ENCODE data around the gene PLK3. TPM values are rescaled to one million over a fixed set of nuclear protein-coding genes. Genes with fewer than 3 reads are reported as not detected.

The PLK3 gene
- total RNA-seq, 1 experiment from 2014 or later: 3.2 TPM

DNA sequence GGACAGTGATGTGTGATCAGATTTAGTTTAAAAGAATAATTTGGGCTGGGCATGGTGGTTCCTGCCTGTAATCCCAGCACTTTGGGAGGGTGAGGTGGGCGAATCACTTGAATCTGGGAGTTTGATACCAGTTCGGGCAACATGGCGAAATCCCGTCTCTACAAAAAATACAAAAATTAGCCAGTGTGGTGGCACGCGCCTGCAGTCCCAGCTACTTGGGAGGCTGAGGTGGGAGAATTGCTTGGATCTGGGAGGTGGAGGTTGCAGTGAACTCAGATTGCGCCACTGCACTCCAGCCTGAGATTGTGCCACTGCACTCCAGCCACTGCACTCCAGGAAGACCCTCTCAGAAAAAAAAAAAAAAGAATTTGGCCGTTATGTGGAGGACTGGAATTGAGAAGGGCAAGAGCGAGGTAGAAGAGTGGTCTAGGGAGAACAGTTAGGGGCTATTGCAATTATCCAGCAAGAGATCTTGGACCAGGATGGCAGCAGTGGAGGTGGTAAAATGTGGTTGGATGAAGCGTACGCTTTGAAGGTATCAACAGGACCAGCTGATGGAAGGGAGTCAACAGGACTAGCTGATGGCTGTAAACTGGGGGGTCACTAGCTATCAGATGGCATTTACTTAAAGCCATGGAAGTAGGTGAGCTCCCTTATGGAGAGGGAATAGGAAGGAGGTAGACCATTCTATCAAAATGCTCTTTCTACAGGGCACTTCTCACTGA, 17.8 kb downstream of the PLK3 start:
- H3K4me3 Mint-ChIP-seq (ENCODE audit: unreplicated experiment): peak overlapping the region; percentile 80
- no peaks in the 10 kb centered on the region for H3K27me3 Mint-ChIP-seq (ENCODE audit: insufficient read depth, unreplicated experiment)
- TF ChIP-seq, protein P1, sequence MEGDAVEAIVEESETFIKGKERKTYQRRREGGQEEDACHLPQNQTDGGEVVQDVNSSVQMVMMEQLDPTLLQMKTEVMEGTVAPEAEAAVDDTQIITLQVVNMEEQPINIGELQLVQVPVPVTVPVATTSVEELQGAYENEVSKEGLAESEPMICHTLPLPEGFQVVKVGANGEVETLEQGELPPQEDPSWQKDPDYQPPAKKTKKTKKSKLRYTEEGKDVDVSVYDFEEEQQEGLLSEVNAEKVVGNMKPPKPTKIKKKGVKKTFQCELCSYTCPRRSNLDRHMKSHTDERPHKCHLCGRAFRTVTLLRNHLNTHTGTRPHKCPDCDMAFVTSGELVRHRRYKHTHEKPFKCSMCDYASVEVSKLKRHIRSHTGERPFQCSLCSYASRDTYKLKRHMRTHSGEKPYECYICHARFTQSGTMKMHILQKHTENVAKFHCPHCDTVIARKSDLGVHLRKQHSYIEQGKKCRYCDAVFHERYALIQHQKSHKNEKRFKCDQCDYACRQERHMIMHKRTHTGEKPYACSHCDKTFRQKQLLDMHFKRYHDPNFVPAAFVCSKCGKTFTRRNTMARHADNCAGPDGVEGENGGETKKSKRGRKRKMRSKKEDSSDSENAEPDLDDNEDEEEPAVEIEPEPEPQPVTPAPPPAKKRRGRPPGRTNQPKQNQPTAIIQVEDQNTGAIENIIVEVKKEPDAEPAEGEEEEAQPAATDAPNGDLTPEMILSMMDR (IDR thresholded peaks at IDR 0.05; ENCODE audit: insufficient read depth in 1 of 2, low read depth in 1 of 2, low read length in 1 of 2, severe bottlenecking in 1 of 2, unreplicated experiment in 1 of 2): no peak
- no peaks in the 10 kb centered on the region for H3K9me3 Mint-ChIP-seq (ENCODE audit: unreplicated experiment)
- H3K9me3 ChIP-seq: no peaks in the 10 kb centered on the region
- no peaks in the 10 kb centered on the region for H3K27me3 ChIP-seq (replicated peaks; ENCODE audit: control insufficient read depth, insufficient read depth, low read length)
- no peak overlapping the region for H3K4me3 ChIP-seq (ENCODE audit: low read depth, low read length)
- CTCF ChIA-PET: interaction anchor here (0.8 to 2.0 kb wide), 2 partner anchors 18 to 87 kb away, joined by 4 to 9 read pairs; partner anchors contain the start of genes PLK3 and RNU5D-1
- H3K27ac Mint-ChIP-seq (ENCODE audit: unreplicated experiment): peak overlapping the region; percentile 100
- peaks cover 13% of the 10 kb centered on the region for H3K4me1 ChIP-seq
- H3K36me3 ChIP-seq (ENCODE audit: control insufficient read depth, insufficient read depth, low read length): no peaks in the 10 kb centered on the region
- BruUV-seq (replicated peaks): no TSS peak
- peaks cover 19% of the 10 kb centered on the region for H3K36me3 Mint-ChIP-seq (ENCODE audit: insufficient read depth, unreplicated experiment)
- POLR2A ChIA-PET: interaction anchor here (2.4 kb wide), 1 partner anchor 17 kb away, joined by 43 read pairs; the partner anchor contains the start of gene PLK3
- intact Hi-C loops (cut with micrococcal nuclease; ENCODE audit: unreplicated experiment): no loop called here
- peaks cover 9% of the 10 kb centered on the region for H3K4me1 Mint-ChIP-seq (ENCODE audit: low read depth, unreplicated experiment)
- DNase-seq: peak in 1 of 2 experiments; percentile 6

GRCh38 chr1:44819196-44819607, 19.0 kb downstream of the PLK3 start:
- Histone ChIP-seq H3K4me3 (ENCODE audit: low read depth, low read length) (peak overlapping the region; percentile 23), H3K4me1 (0 out of 2 replicates have a peak, but pooled peaks cover 9% of the 10 kb centered on the region), H3K27me3 (replicated peaks; ENCODE audit: control insufficient read depth, insufficient read depth, low read length) (no peaks in the 10 kb centered on the region), H3K9me3 (no peaks in the 10 kb centered on the region), H3K36me3 (ENCODE audit: control insufficient read depth, insufficient read depth, low read length) (no peaks in the 10 kb centered on the region)
- TF ChIP-seq, protein P1 (IDR thresholded peaks at IDR 0.05; ENCODE audit: insufficient read depth in 1 of 2, low read depth in 1 of 2, low read length in 1 of 2, severe bottlenecking in 1 of 2, unreplicated experiment in 1 of 2): no peak
- no peaks in the 10 kb centered on the region for H3K9me3 Mint-ChIP-seq (ENCODE audit: unreplicated experiment)
- DNase-seq: no peak
- peaks cover 19% of the 10 kb centered on the region for H3K36me3 Mint-ChIP-seq (ENCODE audit: insufficient read depth, unreplicated experiment)
- BruUV-seq (replicated peaks): no TSS peak
- peak overlapping the region; percentile 80 for H3K4me3 Mint-ChIP-seq (ENCODE audit: unreplicated experiment)
- CTCF ChIA-PET: interaction anchor here (1.2 to 2.0 kb wide), 3 partner anchors 10 to 26 kb away, joined by 4 to 9 read pairs (median 6); partner anchors contain the start of gene PLK3
- intact Hi-C loops (cut with micrococcal nuclease; ENCODE audit: unreplicated experiment): no loop called here
- POLR2A ChIA-PET: interaction anchor here (0.6 to 2.4 kb wide), 17 partner anchors 9 to 557 kb away, joined by 3 to 43 read pairs (median 4); partner anchors contain the start of genes BTBD19, DYNLT4, EIF2B3 and HECTD3
- H3K4me1 Mint-ChIP-seq (ENCODE audit: low read depth, unreplicated experiment): peaks cover 9% of the 10 kb centered on the region
- no peaks in the 10 kb centered on the region for H3K27me3 Mint-ChIP-seq (ENCODE audit: insufficient read depth, unreplicated experiment)
- H3K27ac Mint-ChIP-seq (ENCODE audit: unreplicated experiment): peak overlapping the region; percentile 100

- Histone ChIP-seq H3K4me3 (ENCODE audit: low read depth, low read length) (peak overlapping the region; percentile 49), H3K27me3 (replicated peaks; ENCODE audit: control insufficient read depth, insufficient read depth, low read length) (no peaks in the 10 kb centered on the region), H3K9me3 (no peaks in the 10 kb centered on the region), H3K36me3 (ENCODE audit: control insufficient read depth, insufficient read depth, low read length) (no peaks in the 10 kb centered on the region), H3K4me1 (0 out of 2 replicates have a peak, but pooled peaks cover 7% of the 10 kb centered on the region)
- peaks cover 19% of the 10 kb centered on the region for H3K36me3 Mint-ChIP-seq (ENCODE audit: insufficient read depth, unreplicated experiment)
- peak overlapping the region; percentile 80 for H3K4me3 Mint-ChIP-seq (ENCODE audit: unreplicated experiment)
- DNase-seq: peak; percentile 86 to 95
- TF ChIP-seq, protein P1 (IDR thresholded peaks at IDR 0.05; ENCODE audit: insufficient read depth in 1 of 2, low read depth in 1 of 2, low read length in 1 of 2, severe bottlenecking in 1 of 2, unreplicated experiment in 1 of 2): no peak
- H3K27me3 Mint-ChIP-seq (ENCODE audit: insufficient read depth, unreplicated experiment): no peaks in the 10 kb centered on the region
- BruUV-seq (replicated peaks): TSS peak; percentile 97
- ChIA-PET POLR2A (interaction anchor here (0.6 to 2.4 kb wide), 18 partner anchors 8 to 557 kb away, joined by 3 to 43 read pairs (median 4); partner anchors contain the start of genes BTBD19, DYNLT4, EIF2B3 and HECTD3), CTCF (interaction anchor here (1.2 to 2.0 kb wide), 3 partner anchors 10 to 27 kb away, joined by 4 to 9 read pairs (median 6); partner anchors contain the start of gene PLK3)
- peak overlapping the region; percentile 100 for H3K27ac Mint-ChIP-seq (ENCODE audit: unreplicated experiment)
- intact Hi-C loops (cut with micrococcal nuclease; ENCODE audit: unreplicated experiment): loop anchor here (1.0 kb wide), 1 partner anchor 88 kb away; the partner anchor contains the start of gene RNU5D-1
- H3K9me3 Mint-ChIP-seq (ENCODE audit: unreplicated experiment): no peaks in the 10 kb centered on the region
- H3K4me1 Mint-ChIP-seq (ENCODE audit: low read depth, unreplicated experiment): peaks cover 8% of the 10 kb centered on the region
Measured at GRCh38 chr1:44819608-44820327, 19.6 kb downstream of the PLK3 start.

Measured in Caco-2 (cell line).